ENCODE results near the gene ELOF1. TPM values are rescaled to one million over a fixed set of nuclear protein-coding genes. Genes with fewer than 3 reads are reported as not detected.

The ELOF1 gene
- total and polyA plus RNA-seq, 2 of the 13 experiments (the other 11 are each of a cell fraction or from before 2014, with no cell fraction given): 14.5 to 43.2 TPM

DNA sequence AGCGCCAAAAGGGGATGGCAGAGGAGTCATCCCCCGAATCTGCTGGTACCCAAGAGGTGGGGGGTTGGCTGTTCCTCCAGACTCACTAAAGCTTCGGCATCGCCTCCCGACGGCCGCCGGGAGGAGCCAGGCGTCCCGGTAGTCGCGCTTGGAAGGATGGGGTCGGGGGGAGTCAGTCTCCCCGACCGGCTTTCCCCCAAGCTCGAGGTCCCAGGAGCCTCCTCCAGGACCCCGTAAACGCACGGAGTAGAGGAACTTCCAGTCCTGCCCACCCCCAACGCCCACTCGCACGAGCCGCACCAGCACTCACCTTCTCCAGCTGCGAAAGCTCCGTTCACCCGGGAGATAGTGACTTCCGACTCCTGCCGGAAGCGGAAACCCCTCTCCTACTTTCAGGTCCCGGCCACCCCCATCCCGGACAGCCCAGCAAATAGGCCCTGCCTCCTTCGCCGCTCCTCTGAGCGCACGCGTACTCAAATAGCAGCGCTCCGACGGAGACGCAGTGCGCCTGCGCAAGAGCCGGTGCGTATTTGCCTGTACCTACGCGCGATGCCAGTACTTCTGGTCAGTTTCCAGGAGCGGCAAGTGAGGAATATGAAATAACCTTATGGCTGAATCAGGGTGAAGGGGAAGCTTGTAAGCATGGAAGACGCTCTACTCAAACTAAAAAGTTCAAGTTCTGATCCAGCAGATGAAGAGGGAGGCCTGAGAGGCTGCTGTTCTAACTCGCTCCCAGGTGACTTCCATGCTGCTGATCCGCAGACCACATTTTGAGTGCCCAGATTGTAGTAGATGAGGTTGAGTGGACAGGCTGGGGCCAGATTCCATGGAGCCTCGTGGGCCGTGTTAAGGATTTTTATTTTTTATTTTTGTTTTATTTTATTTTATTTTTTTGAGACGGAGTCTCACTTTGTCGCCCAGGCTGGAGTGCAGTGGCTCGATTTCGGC, at the start of gene ELOF1 (continued):
- TF ChIP-seq, protein P1, sequence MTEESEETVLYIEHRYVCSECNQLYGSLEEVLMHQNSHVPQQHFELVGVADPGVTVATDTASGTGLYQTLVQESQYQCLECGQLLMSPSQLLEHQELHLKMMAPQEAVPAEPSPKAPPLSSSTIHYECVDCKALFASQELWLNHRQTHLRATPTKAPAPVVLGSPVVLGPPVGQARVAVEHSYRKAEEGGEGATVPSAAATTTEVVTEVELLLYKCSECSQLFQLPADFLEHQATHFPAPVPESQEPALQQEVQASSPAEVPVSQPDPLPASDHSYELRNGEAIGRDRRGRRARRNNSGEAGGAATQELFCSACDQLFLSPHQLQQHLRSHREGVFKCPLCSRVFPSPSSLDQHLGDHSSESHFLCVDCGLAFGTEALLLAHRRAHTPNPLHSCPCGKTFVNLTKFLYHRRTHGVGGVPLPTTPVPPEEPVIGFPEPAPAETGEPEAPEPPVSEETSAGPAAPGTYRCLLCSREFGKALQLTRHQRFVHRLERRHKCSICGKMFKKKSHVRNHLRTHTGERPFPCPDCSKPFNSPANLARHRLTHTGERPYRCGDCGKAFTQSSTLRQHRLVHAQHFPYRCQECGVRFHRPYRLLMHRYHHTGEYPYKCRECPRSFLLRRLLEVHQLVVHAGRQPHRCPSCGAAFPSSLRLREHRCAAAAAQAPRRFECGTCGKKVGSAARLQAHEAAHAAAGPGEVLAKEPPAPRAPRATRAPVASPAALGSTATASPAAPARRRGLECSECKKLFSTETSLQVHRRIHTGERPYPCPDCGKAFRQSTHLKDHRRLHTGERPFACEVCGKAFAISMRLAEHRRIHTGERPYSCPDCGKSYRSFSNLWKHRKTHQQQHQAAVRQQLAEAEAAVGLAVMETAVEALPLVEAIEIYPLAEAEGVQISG (CRISPR knock-in tag; IDR thresholded peaks at IDR 0.05): peak; percentile 76
- no peak for TF ChIP-seq ZNF510 (CRISPR knock-in tag; IDR thresholded peaks at IDR 0.05; ENCODE audit: low read depth)
- no peak for TF ChIP-seq NFE2 (CRISPR knock-in tag; IDR thresholded peaks at IDR 0.05)
- TF ChIP-seq RFXANK (CRISPR knock-in tag; IDR thresholded peaks at IDR 0.05): no peak
- TF ChIP-seq ZNF432 (CRISPR knock-in tag; IDR thresholded peaks at IDR 0.05; ENCODE audit: borderline replicate concordance): no peak
- TF ChIP-seq ZKSCAN8 (CRISPR knock-in tag; IDR thresholded peaks at IDR 0.05; ENCODE audit: borderline replicate concordance): no peak
- peak; percentile 82 for TF ChIP-seq ZNF501 (CRISPR knock-in tag; IDR thresholded peaks at IDR 0.05)
- TF ChIP-seq, protein P2, sequence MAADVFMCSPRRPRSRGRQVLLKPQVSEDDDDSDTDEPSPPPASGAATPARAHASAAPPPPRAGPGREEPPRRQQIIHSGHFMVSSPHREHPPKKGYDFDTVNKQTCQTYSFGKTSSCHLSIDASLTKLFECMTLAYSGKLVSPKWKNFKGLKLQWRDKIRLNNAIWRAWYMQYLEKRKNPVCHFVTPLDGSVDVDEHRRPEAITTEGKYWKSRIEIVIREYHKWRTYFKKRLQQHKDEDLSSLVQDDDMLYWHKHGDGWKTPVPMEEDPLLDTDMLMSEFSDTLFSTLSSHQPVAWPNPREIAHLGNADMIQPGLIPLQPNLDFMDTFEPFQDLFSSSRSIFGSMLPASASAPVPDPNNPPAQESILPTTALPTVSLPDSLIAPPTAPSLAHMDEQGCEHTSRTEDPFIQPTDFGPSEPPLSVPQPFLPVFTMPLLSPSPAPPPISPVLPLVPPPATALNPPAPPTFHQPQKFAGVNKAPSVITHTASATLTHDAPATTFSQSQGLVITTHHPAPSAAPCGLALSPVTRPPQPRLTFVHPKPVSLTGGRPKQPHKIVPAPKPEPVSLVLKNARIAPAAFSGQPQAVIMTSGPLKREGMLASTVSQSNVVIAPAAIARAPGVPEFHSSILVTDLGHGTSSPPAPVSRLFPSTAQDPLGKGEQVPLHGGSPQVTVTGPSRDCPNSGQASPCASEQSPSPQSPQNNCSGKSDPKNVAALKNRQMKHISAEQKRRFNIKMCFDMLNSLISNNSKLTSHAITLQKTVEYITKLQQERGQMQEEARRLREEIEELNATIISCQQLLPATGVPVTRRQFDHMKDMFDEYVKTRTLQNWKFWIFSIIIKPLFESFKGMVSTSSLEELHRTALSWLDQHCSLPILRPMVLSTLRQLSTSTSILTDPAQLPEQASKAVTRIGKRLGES (CRISPR knock-in tag; IDR thresholded peaks at IDR 0.05; ENCODE audit: borderline replicate concordance): no peak
- TF ChIP-seq GABPA (IDR thresholded peaks at IDR 0.05; ENCODE audit: low read depth, low read length): peak; percentile 93
- peak; percentile 98 for TF ChIP-seq GABPA (CRISPR knock-in tag; IDR thresholded peaks at IDR 0.05; ENCODE audit: low read depth)
- 0 out of 2 replicates have a peak, but pooled peaks have one; percentile 6 for TF ChIP-seq ZNF777 (CRISPR knock-in tag; IDR thresholded peaks at IDR 0.05)
- TF ChIP-seq GPN1 (CRISPR knock-in tag; IDR thresholded peaks at IDR 0.05; ENCODE audit: borderline replicate concordance): no peak
- TF ChIP-seq, protein P3, sequence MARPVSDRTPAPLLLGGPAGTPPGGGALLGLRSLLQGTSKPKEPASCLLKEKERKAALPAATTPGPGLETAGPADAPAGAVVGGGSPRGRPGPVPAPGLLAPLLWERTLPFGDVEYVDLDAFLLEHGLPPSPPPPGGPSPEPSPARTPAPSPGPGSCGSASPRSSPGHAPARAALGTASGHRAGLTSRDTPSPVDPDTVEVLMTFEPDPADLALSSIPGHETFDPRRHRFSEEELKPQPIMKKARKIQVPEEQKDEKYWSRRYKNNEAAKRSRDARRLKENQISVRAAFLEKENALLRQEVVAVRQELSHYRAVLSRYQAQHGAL (CRISPR knock-in tag; IDR thresholded peaks at IDR 0.05; ENCODE audit: not compliant biosample characterization): no peak
- no peak for TF ChIP-seq ZNF354B (CRISPR knock-in tag; IDR thresholded peaks at IDR 0.05)
- TF ChIP-seq ZNF891 (CRISPR knock-in tag; IDR thresholded peaks at IDR 0.05): 0 out of 2 replicates have a peak, but pooled peaks have one; percentile 64
- TF ChIP-seq IKZF4 (CRISPR knock-in tag; IDR thresholded peaks at IDR 0.05; ENCODE audit: borderline replicate concordance, low read depth, not compliant biosample characterization): no peak
- no peak for TF ChIP-seq NKX3-1 (CRISPR knock-in tag; IDR thresholded peaks at IDR 0.05)
- no peak for TF ChIP-seq THYN1 (CRISPR knock-in tag; IDR thresholded peaks at IDR 0.05; ENCODE audit: borderline replicate concordance, low read depth)
- TF ChIP-seq, protein P4, sequence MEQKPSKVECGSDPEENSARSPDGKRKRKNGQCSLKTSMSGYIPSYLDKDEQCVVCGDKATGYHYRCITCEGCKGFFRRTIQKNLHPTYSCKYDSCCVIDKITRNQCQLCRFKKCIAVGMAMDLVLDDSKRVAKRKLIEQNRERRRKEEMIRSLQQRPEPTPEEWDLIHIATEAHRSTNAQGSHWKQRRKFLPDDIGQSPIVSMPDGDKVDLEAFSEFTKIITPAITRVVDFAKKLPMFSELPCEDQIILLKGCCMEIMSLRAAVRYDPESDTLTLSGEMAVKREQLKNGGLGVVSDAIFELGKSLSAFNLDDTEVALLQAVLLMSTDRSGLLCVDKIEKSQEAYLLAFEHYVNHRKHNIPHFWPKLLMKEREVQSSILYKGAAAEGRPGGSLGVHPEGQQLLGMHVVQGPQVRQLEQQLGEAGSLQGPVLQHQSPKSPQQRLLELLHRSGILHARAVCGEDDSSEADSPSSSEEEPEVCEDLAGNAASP (CRISPR knock-in tag; IDR thresholded peaks at IDR 0.05; ENCODE audit: borderline replicate concordance): no peak
- TF ChIP-seq TEAD3 (CRISPR knock-in tag; optimal IDR thresholded peaks at IDR 0.05; ENCODE audit: borderline replicate concordance): peak; percentile 81
- TF ChIP-seq HCFC1 (IDR thresholded peaks at IDR 0.05; ENCODE audit: low read depth, low read length): peak; percentile 34; the same call in 1 of the 2 replicates
- TF ChIP-seq IKZF1 (IDR thresholded peaks at IDR 0.05): no peak
- no peak for TF ChIP-seq ZNF282 (IDR thresholded peaks at IDR 0.05; ENCODE audit: partially characterized antibody)
